Activated gamma-delta T cell treated with anti-CD3 and anti-CD28 coated beads, Interleukin-2, amount 50 U/mL, for 16 hours (primary cell): Measurements from ENCODE around the gene ENPP4.
"Not testable (repeated sequence)": the region's sequence is repeated elsewhere in the genome, so short reads cannot be mapped to it uniquely, and the experiment has no call there.

ENCODE experiments used
- DNase-seq: peaks from one replicate; pipeline ENCODE4 v3.0.0-alpha.2; 2020; ENCODE audit warnings: low read depth

The ENPP4 gene, protein sequence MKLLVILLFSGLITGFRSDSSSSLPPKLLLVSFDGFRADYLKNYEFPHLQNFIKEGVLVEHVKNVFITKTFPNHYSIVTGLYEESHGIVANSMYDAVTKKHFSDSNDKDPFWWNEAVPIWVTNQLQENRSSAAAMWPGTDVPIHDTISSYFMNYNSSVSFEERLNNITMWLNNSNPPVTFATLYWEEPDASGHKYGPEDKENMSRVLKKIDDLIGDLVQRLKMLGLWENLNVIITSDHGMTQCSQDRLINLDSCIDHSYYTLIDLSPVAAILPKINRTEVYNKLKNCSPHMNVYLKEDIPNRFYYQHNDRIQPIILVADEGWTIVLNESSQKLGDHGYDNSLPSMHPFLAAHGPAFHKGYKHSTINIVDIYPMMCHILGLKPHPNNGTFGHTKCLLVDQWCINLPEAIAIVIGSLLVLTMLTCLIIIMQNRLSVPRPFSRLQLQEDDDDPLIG

DNA sequence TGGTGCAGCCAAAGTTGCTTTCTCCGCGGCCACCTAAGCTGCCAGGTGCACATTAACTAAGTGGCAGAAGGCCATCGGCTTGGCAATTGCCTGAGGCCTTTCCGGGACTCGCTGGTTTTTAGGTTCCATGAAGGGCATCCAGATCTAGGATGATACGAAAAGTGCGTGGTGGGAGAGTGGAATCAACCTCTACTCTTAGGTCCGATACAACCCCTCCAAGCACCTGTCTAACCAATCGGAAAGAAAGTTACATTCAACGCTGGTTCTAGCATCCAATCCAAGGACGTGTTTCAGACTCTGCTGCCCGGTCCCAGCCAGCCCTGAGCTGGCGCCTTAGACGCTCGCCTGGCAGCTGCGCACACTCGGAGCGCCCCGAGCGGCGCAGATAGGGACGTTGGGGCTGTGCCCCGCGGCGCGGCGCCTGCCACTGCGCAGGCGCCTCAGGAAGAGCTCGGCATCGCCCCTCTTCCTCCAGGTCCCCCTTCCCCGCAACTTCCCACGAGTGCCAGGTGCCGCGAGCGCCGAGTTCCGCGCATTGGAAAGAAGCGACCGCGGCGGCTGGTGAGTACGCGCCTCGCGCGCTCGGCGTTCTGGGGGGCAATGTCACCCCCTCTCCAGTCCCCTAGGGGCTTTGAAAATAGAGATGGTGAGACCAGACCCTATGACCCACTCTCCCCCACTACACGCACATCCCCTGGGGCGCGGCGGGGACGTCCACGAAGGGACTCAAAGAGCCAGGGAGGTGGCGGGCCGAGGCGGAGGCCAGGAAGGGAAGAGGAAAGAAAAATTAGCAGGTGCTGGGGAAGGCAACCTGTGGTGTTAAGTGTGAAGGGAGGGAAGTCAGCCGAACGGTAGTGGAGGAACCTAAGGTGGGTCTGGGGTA lies at the start of gene ENPP4:
Gene ENPP4, plus strand, starts transcription at position 361 of the 883 bp plus-strand sequence. CDS start 9,595 bp downstream, outside the sequence.
- DNase-seq = peak; percentile 82

DNA sequence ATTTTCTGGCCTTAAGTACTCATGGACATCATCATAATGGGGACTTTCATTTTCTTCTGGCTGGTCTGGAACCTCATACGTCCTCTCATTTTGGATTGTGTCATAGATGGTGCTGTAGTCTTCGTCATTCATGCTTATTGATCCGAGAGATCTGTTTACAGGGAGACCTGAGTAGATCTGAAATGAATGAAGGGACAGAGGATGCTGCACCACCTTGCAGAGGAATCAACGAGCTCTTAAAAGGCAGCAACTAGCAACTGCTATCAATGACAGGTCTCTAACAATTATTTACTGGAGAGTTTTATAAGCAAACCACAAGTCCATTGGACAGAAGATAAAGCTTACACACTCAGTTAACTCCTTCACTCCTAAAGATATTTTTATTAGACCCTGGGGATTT lies 49.7 kb upstream of the ENPP4 start:
- DNase-seq = no peak

DNA sequence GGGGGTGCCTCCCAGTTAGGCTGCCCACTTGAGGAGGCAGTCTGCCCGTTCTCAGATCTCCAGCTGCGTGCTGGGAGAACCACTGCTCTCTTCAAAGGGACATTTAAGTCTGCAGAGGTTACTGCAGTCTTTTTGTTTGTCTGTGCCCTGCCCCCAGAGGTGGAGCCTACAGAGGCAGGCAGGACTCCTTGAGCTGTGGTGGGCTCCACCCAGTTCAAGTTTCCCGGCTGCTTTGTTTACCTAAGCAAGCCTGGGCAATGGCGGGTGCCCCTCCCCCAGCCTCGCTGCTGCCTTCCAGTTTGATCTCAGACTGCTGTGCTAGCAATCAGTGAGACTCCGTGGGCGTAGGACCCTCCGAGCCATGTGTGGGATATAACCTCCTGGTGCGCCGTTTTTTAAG lies 44.1 kb upstream of the ENPP4 start:
- DNase-seq = not testable (repeated sequence)

DNA sequence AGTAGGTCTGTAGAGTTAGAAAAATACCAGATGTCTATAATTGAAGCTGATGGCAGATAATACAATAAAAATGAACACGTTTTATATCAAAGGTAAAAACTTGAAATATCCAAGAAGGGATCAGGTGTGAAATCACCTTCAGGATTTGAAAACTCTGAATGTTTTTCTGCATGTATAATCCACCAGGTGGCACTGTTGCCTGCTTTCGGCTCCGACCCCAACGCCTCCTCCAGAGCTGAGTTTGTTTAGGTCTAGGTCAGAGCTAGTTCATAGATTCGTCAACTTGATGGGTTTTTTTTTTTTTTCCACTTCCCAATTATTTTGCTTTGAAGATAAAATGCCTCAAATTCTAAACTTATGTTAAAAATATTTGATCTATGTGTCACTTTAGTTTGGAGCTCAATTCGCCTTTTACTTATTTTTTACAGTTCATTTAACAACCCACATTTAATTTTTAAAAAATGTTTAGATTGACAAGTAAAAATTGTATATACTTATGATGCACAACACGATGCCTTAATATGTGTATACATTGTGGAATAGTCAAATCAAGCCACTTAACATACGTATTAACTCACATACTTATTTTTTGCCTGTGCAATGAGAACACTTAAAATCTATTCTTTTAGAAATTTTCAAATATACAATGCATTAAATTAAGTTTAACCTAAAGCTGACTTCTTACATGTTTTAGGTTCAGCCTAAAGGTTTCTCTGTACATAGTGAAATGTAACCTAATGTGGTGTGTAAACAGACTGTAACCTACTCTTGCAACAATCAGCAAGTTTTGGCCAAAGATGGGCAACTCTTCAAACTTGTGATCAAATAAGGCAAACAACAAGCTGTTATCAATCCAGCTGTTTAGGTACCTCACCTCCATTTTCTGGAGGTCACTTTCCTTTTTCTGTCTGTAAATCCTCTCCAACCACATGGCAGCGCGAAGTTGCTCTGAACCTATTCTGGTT lies 39.4 kb upstream of the ENPP4 start:
- peak; percentile 26 for DNase-seq

DNA sequence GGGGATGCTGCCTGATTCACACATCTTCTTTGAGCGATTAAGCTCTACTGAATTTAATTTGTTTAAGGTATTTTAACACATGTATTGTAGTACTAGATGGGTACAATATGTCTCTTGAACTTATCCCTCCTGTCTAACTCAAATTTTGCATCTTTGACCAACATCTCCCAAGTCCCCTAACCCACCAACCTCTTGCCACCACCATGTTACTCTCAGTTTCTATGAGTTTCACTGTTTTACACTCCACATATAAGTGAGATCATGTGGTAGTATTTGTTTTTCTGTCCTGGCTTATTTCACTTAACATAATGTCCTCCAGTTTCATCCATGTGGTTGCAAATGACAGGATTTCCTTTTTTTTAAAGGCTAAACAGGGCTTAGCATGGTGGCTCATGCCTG lies 38.7 kb upstream of the ENPP4 start:
- no peak for DNase-seq

DNA sequence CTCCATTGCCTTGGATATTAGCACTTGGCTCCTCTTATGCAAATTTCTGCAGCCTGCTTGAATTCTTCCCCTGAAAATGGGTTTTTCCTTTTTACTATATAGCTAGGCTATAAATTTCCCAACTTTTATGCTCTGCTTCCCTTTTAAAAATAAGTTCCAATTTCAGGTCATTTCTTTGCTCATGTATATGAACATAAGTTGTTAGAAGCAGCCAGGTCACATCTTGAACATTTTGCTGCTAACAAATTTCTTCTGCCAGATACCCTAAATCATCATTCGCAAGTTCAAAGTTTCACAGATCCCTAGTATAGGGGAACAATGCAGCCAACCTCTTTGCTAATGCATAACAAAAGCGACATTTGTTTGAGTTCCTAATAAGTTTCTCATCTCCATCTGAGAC lies 34.5 kb upstream of the ENPP4 start:
- no peak for DNase-seq

DNA sequence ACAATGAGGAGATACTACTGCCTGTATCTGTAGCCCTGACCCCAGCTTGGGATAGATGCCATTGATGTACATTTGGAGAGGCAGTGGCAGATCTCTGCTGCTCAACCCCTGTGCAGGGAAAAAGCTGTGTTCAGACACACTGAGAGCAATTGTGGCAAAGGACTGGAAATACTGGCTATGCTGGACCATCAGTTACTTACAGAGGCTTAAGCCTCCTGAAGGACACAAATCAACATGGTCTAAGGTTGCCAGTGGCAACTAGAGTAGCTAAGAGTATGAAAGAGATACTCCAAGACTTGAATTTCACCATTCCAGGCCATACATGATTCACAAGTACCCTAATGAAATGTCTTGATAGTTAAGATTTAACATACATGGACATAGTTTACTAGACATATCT lies 32.4 kb upstream of the ENPP4 start:
- no peak for DNase-seq

DNA sequence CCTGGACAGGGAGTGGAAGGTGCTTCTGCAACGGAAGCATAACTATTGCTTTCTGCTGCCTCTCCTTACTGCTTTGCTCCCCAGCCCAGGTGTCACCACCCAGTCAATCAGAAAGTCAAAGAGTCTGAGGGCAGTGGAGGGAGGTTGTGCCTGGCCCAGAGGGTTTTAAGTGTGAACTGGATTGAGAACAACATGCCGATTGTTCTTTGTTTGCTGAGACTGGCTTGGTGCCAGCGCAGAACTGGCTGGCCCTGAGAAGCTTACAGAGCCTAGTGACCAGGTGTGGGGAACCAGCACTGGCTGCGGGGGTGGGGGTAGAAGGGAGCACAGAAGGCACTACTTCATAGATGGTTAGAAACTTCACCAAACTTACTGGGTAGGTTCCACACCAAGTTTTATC lies 31.1 kb upstream of the ENPP4 start:
- no peak for DNase-seq

DNA sequence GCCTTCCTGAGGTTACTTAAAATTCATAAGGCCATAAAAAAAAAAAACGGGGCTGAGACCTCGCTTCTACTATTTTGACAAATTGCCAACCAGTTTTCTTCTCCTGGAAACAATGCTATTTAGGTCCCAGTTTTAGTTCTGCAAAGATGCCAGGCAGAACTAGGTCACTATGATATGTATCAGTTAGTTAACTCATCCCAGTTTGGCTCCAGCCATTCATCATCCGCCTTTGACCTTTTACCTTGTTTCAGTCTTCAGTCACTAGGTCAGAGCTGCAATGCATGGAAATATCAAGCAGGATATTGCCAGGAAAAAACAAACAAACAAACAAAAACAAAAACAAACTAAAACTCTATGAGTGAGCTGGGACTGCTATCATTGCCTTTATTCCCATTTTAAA lies 29.8 kb upstream of the ENPP4 start:
- no peak for DNase-seq

DNA sequence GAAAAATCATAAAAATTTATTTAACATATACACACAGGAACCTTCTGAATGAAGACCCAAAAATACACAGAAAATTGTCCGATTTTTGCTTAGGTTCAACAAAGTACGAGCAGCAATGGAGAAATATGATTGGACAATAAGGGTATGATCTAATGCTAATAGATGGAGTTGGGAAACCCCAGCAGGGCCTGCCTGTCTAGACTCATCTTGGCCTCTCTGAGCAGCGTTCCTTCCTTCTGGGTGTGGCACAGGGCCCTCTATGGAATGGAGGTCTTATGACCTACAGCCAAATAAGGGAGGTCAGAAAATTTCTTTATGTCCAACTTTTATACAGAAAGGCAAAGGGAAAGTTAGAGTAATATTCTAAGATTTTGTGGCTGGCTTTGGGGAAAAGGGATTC lies 27.7 kb upstream of the ENPP4 start:
- DNase-seq = no peak

DNA sequence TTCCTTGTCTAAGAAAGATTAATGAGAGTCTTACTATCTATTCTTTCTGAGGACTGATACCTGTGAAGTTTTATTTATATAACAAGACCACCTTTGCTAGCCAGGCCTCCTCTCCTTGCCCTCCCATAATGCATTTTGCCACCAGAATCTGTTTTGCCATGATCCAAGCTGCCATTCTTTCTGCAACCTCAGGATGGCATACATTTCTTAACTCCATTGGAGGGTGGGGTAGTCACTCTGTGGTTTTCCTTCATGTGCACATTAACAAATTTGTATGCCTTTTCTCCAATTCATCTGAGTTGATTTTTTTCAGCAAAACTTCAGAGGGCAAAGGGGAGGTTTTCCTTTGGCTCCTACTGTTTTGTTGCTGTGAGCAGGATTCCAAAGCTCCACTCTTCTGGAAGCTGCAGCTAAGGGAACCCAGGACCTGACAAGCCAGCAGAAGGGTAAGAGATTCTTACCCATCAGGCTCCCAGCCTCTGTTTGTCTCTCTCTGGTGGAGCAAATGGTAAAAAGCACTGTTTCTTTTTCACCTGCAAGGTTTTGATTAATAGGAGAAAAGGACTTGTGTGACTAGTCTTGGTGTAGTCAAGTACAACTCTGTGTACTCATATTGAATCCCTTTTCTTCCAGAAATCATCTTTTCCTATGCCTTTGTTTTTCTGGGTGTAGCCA lies 26.2 kb upstream of the ENPP4 start:
- DNase-seq = no peak

DNA sequence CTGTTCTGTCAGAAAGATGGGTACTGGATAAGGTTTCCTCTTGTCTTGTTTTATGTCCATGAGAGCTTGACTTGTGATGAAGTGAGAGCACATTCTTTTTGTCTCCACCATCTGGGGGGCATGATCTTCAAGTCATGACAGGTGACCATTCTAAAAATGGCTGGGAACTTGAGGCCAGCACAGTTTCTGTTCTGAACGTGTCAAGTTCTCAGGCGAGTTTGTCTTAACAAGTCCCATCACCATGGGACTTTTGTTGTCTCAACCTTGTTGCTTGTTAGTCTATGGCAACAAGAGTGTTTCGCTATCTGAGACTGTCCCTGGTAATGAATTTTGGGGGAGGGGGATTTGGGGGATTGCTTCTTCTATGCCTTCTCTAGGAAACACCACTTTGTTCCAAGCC lies 25.6 kb upstream of the ENPP4 start:
- no peak for DNase-seq

DNA sequence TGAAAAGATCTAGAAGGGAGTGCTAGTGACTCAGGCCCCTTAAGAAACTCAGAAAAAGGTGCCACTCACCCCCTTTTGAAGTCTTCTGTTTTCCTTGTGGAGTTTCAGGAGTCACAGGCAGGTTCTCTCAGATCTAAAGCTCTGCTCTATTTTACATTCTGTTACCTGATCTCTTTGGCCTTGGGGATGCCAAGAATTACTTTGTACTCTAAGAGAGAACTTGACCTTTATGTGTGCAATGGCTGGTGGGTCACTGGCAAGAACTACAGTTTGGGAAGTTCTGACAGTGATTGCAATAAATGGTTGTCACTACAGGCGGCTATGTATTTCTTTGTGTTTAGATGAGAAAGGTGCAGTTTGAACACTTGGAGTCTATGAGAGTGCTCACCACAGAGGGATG lies 24.2 kb upstream of the ENPP4 start:
- DNase-seq = no peak

DNA sequence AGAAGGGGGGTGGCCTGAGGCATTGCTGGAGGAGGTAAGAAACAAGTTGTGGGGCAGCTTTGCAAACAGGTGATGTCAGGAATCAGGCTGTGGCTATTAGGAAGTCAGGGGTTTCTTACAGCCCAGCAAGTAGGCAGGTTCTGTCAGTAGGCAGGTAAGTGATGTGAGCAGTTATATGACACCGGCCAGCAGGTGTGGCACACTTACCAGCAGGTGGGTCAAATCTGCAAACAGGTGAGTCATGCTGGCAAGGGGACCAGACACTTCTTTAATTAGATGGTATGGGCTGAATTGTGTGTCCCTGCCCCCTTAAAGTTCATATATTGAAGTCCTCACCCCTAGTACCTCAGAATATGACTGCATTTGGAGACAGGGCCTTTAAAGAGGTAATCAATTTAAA lies 16.4 kb upstream of the ENPP4 start:
- DNase-seq = no peak

DNA sequence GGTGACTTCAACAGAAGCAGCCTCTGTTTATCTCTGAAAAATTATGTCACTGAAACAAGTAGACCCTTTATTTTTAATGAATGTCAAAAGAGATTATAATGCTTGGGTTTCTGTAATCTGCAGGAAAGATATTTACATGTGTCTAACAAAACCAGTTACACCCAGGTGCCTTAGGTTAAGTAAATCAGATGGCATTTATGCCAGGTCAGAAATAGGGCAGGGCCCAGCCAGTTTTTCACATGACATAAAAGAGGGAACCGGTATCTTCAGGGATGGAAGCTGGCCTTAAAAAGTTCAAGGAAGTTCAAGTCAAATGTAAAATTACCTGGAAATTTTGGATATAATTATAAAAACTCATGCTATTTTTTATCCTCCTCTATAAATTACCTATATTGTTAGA lies 14.2 kb upstream of the ENPP4 start:
- DNase-seq = no peak

DNA sequence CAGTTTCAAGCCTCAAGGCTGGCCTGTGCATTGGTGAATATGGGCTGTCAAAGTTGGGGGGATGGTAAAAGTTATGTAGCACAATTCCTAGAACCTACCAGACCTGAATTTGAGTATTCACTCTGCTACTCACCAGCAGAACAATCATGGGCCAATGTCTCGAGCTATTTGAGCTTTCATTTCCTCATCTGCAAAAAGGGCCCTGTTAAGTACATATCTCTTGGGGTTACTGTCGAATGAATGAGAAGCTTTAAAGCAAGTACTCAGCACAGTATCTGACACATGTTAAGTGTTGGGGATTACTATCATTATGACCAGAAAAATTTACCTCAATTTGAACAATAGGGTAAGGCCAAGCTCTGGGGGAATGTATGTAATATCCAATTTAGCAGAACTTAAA lies 13.5 kb upstream of the ENPP4 start:
- no peak for DNase-seq

DNA sequence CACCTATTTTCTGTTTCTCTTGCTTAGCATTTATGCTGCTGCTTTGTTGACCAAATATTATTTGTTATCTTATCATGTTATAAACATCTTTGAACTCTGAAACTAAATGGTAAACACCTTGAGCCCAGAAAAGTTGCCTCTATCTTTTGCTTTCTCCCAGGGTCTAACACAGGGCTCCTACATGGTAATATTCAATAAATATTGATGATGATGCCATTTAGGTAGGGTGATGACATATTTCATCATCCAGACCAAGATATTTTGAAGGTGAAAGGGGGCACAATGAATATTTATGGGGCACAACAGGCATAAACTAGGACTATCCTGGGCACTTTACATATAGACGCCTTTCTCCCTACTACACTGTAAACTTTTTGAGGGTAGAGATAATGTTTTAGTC lies 11.6 kb upstream of the ENPP4 start:
- no peak for DNase-seq

DNA sequence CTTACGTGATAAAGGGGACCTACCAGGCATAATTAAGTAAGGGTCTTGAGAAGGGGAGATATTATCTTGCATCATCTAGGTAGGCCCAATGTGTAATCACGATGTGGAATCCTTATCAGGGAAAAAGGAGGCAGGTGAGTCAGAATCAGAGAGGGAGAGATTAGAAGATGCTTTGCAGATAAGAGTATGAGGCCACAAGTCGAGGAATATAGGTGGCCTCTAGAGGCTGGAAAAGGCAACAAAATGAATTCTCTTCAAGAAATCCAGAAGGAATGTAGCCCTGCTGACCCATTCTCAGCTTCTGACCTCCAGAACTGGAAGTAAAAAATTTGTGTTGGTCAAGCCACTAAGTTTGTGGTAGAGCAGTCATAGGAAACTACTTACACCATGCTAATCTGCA lies 11.0 kb upstream of the ENPP4 start:
- DNase-seq = no peak

DNA sequence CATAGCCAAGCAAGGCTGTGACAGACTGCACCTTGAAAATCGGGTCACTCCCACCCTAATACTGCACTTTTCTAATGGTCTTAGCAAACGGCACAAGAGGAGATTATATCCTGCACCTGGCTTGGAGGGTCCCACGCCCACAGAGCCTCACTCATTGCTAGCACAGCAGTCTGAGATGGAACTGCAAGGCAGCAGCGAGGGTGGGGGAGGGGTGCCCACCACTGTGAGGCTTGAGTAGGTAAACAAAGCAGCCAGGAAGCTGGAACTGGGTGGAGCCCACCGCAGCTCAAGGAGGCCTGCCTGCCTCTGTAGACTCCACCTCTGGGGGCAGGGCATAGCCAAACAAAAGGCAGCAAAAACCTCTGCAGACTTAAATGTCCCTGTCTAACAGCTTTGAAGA lies 10.1 kb upstream of the ENPP4 start:
- DNase-seq = not testable (repeated sequence)

DNA sequence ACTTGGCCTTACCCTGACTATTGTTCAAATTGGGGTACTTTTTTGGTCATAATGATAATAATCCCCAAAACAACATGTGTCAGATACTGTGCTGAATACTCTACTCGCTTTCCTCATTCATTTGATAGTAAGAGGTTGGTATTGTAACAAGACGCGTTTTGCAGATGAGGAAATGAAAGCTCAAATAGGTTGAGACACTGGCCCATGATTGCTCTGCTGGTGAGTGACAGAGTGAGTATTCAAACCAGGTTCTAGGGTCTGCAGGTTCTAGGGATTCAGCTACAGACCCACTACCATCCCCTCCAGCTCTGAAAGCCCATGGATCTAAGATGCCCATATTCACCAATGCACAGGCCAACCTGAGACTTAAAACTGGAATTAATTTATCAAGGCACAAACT lies 1.3 kb upstream of the ENPP4 start:
- DNase-seq = no peak

DNA sequence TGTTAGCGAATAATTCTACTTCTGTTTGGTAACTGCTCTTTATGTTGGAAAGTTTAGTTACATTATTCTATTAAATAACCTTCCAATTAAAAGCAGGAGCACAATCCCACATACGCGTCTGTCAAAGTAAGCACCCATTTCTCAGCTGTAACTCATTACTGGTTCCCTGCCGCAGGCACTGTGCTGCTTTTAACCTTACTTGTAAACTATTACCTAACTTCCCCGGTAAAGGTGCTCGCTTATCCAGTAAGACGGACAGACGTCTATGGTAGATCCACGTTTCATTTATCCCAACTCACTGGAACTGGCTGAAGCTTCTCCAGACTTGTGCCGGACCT lies 529 bp upstream of the ENPP4 start:
- no peak for DNase-seq

DNA sequence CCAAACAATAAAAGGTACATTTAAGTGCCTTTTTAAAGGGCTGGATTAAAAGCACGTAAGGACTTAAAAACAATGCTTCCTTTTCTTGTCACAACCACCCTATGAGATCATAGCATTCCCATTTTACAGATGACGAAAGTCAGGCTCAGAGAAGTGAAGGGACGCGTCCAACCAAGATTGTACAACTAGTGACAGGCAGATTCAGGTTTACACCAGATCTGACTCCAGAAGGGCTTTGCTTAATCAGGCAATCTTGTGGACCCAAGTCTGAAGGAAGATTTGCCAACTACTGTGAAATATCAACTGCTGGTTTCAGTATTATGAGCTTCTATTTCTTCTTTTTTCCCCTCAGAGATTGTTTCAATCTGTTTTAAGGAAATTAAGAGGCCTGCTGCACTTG lies 877 bp downstream of the ENPP4 start:
- no peak for DNase-seq
